Esophagus squamous epithelium (tissue), 4 donors: Measurements from ENCODE around the gene AIPL1.

ENCODE experiments used
- POLR2A ChIP-seq, 4 donors: fragments of 450-650 bp; IDR thresholded peaks; one replicate each; pipeline ENCODE4 v1.6.1; 2017; ENCODE audit warnings: antibody characterized with exemption in 4 of 4, mild to moderate bottlenecking in 4 of 4, moderate library complexity in 3 of 4
- TF ChIP-seq, protein P1 (sequence below), 6 experiments: fragments of 450-650 bp in 4 of 6; fragments of 200-600 bp in 2 of 6; sonication (generic) in 2 of 6; IDR thresholded peaks; one replicate each; pipeline ENCODE4 v1.5.1; 2016 to 2019; ENCODE audit warnings: antibody characterized with exemption in 6 of 6, mild to moderate bottlenecking in 4 of 6, moderate library complexity in 4 of 6

DNA sequence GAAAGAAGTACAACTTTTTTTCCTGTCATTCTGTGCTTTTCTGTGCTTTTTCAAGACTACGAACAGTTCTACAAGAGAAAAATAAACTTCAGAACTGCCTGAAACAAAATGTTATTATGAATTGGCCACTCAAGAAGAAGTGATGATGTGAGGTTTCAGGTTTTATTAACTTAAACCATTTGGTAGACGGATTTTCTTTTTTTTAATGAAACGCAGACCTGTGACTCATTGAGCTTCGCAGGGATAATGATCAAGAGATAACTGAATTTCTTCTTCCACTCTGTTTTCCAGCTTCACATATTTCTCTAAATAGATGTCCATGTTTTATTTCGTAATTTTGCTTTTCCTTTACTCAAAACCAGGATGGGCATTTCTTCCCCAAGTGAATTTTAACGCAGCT, 32.7 kb downstream of the AIPL1 start:
- TF ChIP-seq, protein P1, sequence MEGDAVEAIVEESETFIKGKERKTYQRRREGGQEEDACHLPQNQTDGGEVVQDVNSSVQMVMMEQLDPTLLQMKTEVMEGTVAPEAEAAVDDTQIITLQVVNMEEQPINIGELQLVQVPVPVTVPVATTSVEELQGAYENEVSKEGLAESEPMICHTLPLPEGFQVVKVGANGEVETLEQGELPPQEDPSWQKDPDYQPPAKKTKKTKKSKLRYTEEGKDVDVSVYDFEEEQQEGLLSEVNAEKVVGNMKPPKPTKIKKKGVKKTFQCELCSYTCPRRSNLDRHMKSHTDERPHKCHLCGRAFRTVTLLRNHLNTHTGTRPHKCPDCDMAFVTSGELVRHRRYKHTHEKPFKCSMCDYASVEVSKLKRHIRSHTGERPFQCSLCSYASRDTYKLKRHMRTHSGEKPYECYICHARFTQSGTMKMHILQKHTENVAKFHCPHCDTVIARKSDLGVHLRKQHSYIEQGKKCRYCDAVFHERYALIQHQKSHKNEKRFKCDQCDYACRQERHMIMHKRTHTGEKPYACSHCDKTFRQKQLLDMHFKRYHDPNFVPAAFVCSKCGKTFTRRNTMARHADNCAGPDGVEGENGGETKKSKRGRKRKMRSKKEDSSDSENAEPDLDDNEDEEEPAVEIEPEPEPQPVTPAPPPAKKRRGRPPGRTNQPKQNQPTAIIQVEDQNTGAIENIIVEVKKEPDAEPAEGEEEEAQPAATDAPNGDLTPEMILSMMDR (IDR thresholded peaks at IDR 0.05), result no peak
- TF ChIP-seq POLR2A (IDR thresholded peaks at IDR 0.05), result no peak
